ENCODE results near the gene MRPS33. TPM values are rescaled to one million over a fixed set of nuclear protein-coding genes. Genes with fewer than 3 reads are reported as not detected.

The MRPS33 gene
- total and polyA plus RNA-seq, 2 of the 13 experiments (the other 11 are each of a cell fraction or from before 2014, with no cell fraction given): 50.9 to 91.0 TPM

GRCh38 chr7:141014524-141015395 is at the start of gene MRPS33 (continued):
- TF ChIP-seq MTF1 (CRISPR knock-in tag; IDR thresholded peaks at IDR 0.05): 0 out of 2 replicates have a peak, but pooled peaks have one; percentile 18
- TF ChIP-seq ZNF275 (CRISPR knock-in tag; IDR thresholded peaks at IDR 0.05; ENCODE audit: borderline replicate concordance): peak; percentile 90; the same call in 1 of the 2 replicates
- TF ChIP-seq ZNF44 (CRISPR knock-in tag; IDR thresholded peaks at IDR 0.05): peak; percentile 80; the same call in 1 of the 2 replicates
- no peak for TF ChIP-seq ZNF496 (CRISPR knock-in tag; IDR thresholded peaks at IDR 0.05; ENCODE audit: insufficient replicate concordance)
- TF ChIP-seq ZBTB21 (CRISPR knock-in tag; IDR thresholded peaks at IDR 0.05): peak; percentile 49; the same call in 1 of the 2 replicates
- TF ChIP-seq GTF2F1 (IDR thresholded peaks at IDR 0.05; ENCODE audit: low read length): no peak
- no peak for TF ChIP-seq PREB (CRISPR knock-in tag; IDR thresholded peaks at IDR 0.05)
- peak; percentile 27; the same call in 1 of the 2 replicates for TF ChIP-seq SP5 (CRISPR knock-in tag; IDR thresholded peaks at IDR 0.05; ENCODE audit: borderline replicate concordance, low read depth)
- TF ChIP-seq PITX1 (CRISPR knock-in tag; IDR thresholded peaks at IDR 0.05): peak; percentile 63
- TF ChIP-seq UBTF (CRISPR knock-in tag; IDR thresholded peaks at IDR 0.05): peak; percentile 65; the same call in 1 of the 2 replicates
- TF ChIP-seq ZNF644 (CRISPR knock-in tag; IDR thresholded peaks at IDR 0.05; ENCODE audit: low read depth): 0 out of 2 replicates have a peak, but pooled peaks have one; percentile 39
- TF ChIP-seq PPARG (CRISPR knock-in tag; conservative IDR thresholded peaks at IDR 0.05): no peak
- TF ChIP-seq MBD4 (IDR thresholded peaks at IDR 0.05; ENCODE audit: borderline replicate concordance, low read length): no peak
- TF ChIP-seq ZFYVE20 (CRISPR knock-in tag; IDR thresholded peaks at IDR 0.05; ENCODE audit: borderline replicate concordance, low read depth): no peak
- no peak for TF ChIP-seq CREB3 (CRISPR knock-in tag; IDR thresholded peaks at IDR 0.05)
- no peak for TF ChIP-seq CSRNP2 (CRISPR knock-in tag; conservative IDR thresholded peaks at IDR 0.05; ENCODE audit: low read depth)
- no peak for TF ChIP-seq NFATC3 (CRISPR knock-in tag; IDR thresholded peaks at IDR 0.05)
- TF ChIP-seq ZNF746 (CRISPR knock-in tag; IDR thresholded peaks at IDR 0.05): no peak; the same call in 1 of the 2 replicates
- TF ChIP-seq CAMTA2 (CRISPR knock-in tag; IDR thresholded peaks at IDR 0.05; ENCODE audit: borderline replicate concordance): 0 out of 2 replicates have a peak, but pooled peaks have one; percentile 50
- peak; percentile 97 for TF ChIP-seq REPIN1 (CRISPR knock-in tag; IDR thresholded peaks at IDR 0.05; ENCODE audit: borderline replicate concordance, low read depth)

Measured in HepG2 (cell line).